H1 (cell line): Measurements from ENCODE around the gene ROBO4. TPM values are rescaled to one million over a fixed set of nuclear protein-coding genes. Genes with fewer than 3 reads are reported as not detected.
A peak's percentile ranks its signal among the peaks of the same experiment; 100 is the strongest.

Experiments used
- CTCF ChIA-PET: fragments of 300-600 bp; sonication (Branson Sonifier 250); formaldehyde crosslinking; loops from one replicate; lab custom pipeline; 2021; ENCODE audit not compliant: partially characterized antibody; lab: Charles Lee
- POLR2A ChIA-PET: fragments of 300-600 bp; sonication (Branson Sonifier 250); formaldehyde crosslinking; loops from one replicate; lab custom pipeline; 2021; ENCODE audit warnings: inconsistent platforms; ENCODE audit not compliant: partially characterized antibody; lab: Charles Lee
- DNase-seq, 2 experiments: peaks; one replicate each; pipeline versions ENCODE4 v3.0.0 to v3.0.0-alpha.2; 2010 to 2022; ENCODE audit warnings: low spot score in 2 of 2, low read depth in 1 of 2, mixed read lengths in 1 of 2
- FAIRE-seq: peaks from 2 replicates; lab custom pipeline; 2011; peaks lifted over from hg19 to GRCh38; lab: Jason Lieb, UNC
- H2AFZ ChIP-seq: 2 replicates; pipeline ENCODE4 v1.8.1; 2012; ENCODE audit warnings: low read length, inconsistent platforms
- H2AK5ac ChIP-seq: 2 replicates; pipeline ENCODE4 v1.6.1; 2013; ENCODE audit warnings: low read depth, low read length
- H2BK120ac ChIP-seq: replicated peaks from 2 replicates; pipeline ENCODE3; 2013; ENCODE audit warnings: low read depth, low read length, inconsistent platforms
- H2BK12ac ChIP-seq: 2 replicates; pipeline ENCODE4 v1.6.1; 2013; ENCODE audit warnings: low read depth, low read length
- H2BK15ac ChIP-seq: 2 replicates; pipeline ENCODE4 v1.6.1; 2013; ENCODE audit warnings: low read length
- H2BK20ac ChIP-seq: 2 replicates; pipeline ENCODE4 v1.6.1; 2013; ENCODE audit warnings: low read length
- H2BK5ac ChIP-seq: 2 replicates; pipeline ENCODE4 v1.6.1; 2013; ENCODE audit warnings: low read depth, low read length
- H3K14ac ChIP-seq: 2 replicates; pipeline ENCODE4 v1.6.1; 2013; ENCODE audit warnings: inconsistent platforms; ENCODE audit not compliant: insufficient read length
- H3K18ac ChIP-seq: 2 replicates; pipeline ENCODE4 v1.6.1; 2013; ENCODE audit warnings: low read length; ENCODE audit errors: extremely low read depth
- H3K23ac ChIP-seq: 2 replicates; pipeline ENCODE4 v1.6.1; 2013; ENCODE audit warnings: inconsistent platforms; ENCODE audit not compliant: insufficient read length
- H3K23me2 ChIP-seq: 2 replicates; pipeline ENCODE4 v1.6.1; 2013; ENCODE audit warnings: low read depth, low read length
- H3K27ac ChIP-seq: 2 replicates; pipeline ENCODE4 v1.6.1; 2011; ENCODE audit warnings: low read depth, low read length, inconsistent platforms
- H3K27me3 ChIP-seq, 4 experiments: replicated peaks in 1 of 4; 1 replicate in 1 of 4; 2 replicates in 3 of 4; pipeline versions ENCODE4 v1.6.1 to v1.8.1; 2011 to 2013; ENCODE audit warnings: low read length in 3 of 4, mild to moderate bottlenecking in 3 of 4, inconsistent platforms in 2 of 4, mixed read lengths in 2 of 4, moderate library complexity in 1 of 4; ENCODE audit not compliant: control insufficient read depth in 3 of 4, insufficient read depth in 3 of 4; ENCODE audit errors: extremely low read depth in 1 of 4
- H3K36me3 ChIP-seq, 4 experiments: 2 replicates each; pipeline versions ENCODE4 v1.6.1 to v1.8.1; 2011 to 2013; ENCODE audit warnings: mild to moderate bottlenecking in 4 of 4, low read length in 3 of 4, moderate library complexity in 2 of 4, control low read depth in 1 of 4, inconsistent platforms in 1 of 4; ENCODE audit not compliant: insufficient read depth in 4 of 4, control insufficient read depth in 2 of 4
- H3K4ac ChIP-seq: replicated peaks from 2 replicates; pipeline ENCODE3; 2013; ENCODE audit warnings: low read length, low read depth, mixed read lengths, inconsistent platforms; ENCODE audit not compliant: insufficient read length
- H3K4me1 ChIP-seq, 4 experiments: replicated peaks in 1 of 4; 1 replicate in 1 of 4; 2 replicates in 3 of 4; pipeline versions ENCODE4 v1.6.1 to v1.8.1; 2011 to 2013; ENCODE audit warnings: low read length in 3 of 4, inconsistent platforms in 2 of 4, mixed read lengths in 1 of 4; ENCODE audit not compliant: insufficient read depth in 4 of 4, control insufficient read depth in 3 of 4
- H3K4me2 ChIP-seq, 2 experiments: 2 replicates each; pipeline versions ENCODE4 v1.6.1 to v1.8.1; 2011 to 2013; ENCODE audit warnings: low read depth in 2 of 2, low read length in 2 of 2, control low read depth in 1 of 2, inconsistent platforms in 1 of 2, mild to moderate bottlenecking in 1 of 2; ENCODE audit not compliant: insufficient read depth in 1 of 2
- H3K4me3 ChIP-seq, 4 experiments: fragments of 200-600, 300-600 bp in 1 of 4; sonication (generic), shearing (Covaris generic), sonication (Bioruptor Twin) in 1 of 4; 2 replicates each; pipeline versions ENCODE4 v1.5.1 to v1.8.1; 2011 to 2016; ENCODE audit warnings: low read length in 4 of 4, low read depth in 3 of 4, control low read depth in 2 of 4, inconsistent platforms in 2 of 4, mild to moderate bottlenecking in 2 of 4, mixed read lengths in 1 of 4, moderate library complexity in 1 of 4; ENCODE audit not compliant: insufficient read depth in 2 of 4; ENCODE audit errors: extremely low read depth in 1 of 4
- H3K56ac ChIP-seq: replicated peaks from 2 replicates; pipeline ENCODE3; 2013; ENCODE audit warnings: low read depth, mild to moderate bottlenecking, mixed read lengths, low read length, inconsistent platforms; ENCODE audit not compliant: insufficient read length
- H3K79me1 ChIP-seq: 2 replicates; pipeline ENCODE4 v1.6.1; 2013; ENCODE audit warnings: low read depth, low read length, control low read depth
- H3K79me2 ChIP-seq, 2 experiments: 2 replicates each; pipeline versions ENCODE4 v1.6.1 to v1.8.1; 2012 to 2013; ENCODE audit warnings: low read length in 2 of 2, mild to moderate bottlenecking in 2 of 2, inconsistent platforms in 1 of 2; ENCODE audit not compliant: insufficient read depth in 2 of 2, control insufficient read depth in 1 of 2
- H3K9ac ChIP-seq, 4 experiments: replicated peaks in 1 of 4; 1 replicate in 1 of 4; 2 replicates in 3 of 4; pipeline versions ENCODE4 v1.6.1 to v1.8.1; 2011 to 2013; ENCODE audit warnings: low read depth in 3 of 4, low read length in 3 of 4, control low read depth in 2 of 4, mild to moderate bottlenecking in 2 of 4, moderate library complexity in 2 of 4, inconsistent platforms in 1 of 4; ENCODE audit errors: extremely low read depth in 1 of 4
- H3K9me3 ChIP-seq, 2 experiments: 2 replicates each; pipeline versions ENCODE4 v1.6.1 to v1.8.1; 2012 to 2013; ENCODE audit warnings: mild to moderate bottlenecking in 2 of 2, moderate library complexity in 2 of 2, control low read depth in 1 of 2, inconsistent platforms in 1 of 2, low read depth in 1 of 2, low read length in 1 of 2, mixed read lengths in 1 of 2; ENCODE audit not compliant: insufficient read depth in 2 of 2
- H4K20me1 ChIP-seq, 2 experiments: replicated peaks in 1 of 2; 2 replicates each; pipeline versions ENCODE3 to v1.8.1; 2011 to 2013; ENCODE audit warnings: inconsistent platforms in 2 of 2, low read length in 2 of 2, mild to moderate bottlenecking in 1 of 2; ENCODE audit not compliant: insufficient read depth in 2 of 2, control insufficient read depth in 1 of 2
- H4K5ac ChIP-seq: 2 replicates; pipeline ENCODE4 v1.6.1; 2013; ENCODE audit warnings: low read length, low read depth, mixed read lengths, inconsistent platforms; ENCODE audit not compliant: insufficient read length
- H4K8ac ChIP-seq: 2 replicates; pipeline ENCODE4 v1.8.0; 2013; ENCODE audit warnings: mild to moderate bottlenecking, moderate library complexity, low read length, inconsistent platforms; ENCODE audit not compliant: insufficient read depth; ENCODE audit errors: extremely low read depth
- H4K91ac ChIP-seq: replicated peaks from 2 replicates; pipeline ENCODE3; 2013; ENCODE audit warnings: low read length, mixed read lengths, inconsistent platforms; ENCODE audit not compliant: insufficient read length
- BACH1 ChIP-seq: IDR thresholded peaks from 2 replicates; pipeline ENCODE4 v1.6.1; 2012; ENCODE audit warnings: low read length, improper control_type of control experiment
- BRCA1 ChIP-seq: IDR thresholded peaks from 2 replicates; pipeline ENCODE4 v1.6.1; 2012; ENCODE audit warnings: low read depth, low read length, improper control_type of control experiment
- CHD1 ChIP-seq: IDR thresholded peaks from 2 replicates; pipeline ENCODE4 v1.6.1; 2012; ENCODE audit warnings: low read depth, low read length, improper control_type of control experiment
- CHD2 ChIP-seq: IDR thresholded peaks from 2 replicates; pipeline ENCODE4 v1.6.1; 2012; ENCODE audit warnings: low read length, improper control_type of control experiment
- CREB1 ChIP-seq: IDR thresholded peaks from 2 replicates; pipeline ENCODE4 v1.6.1; 2012; ENCODE audit warnings: inconsistent platforms
- HDAC2 ChIP-seq, 2 experiments: fragments of 300-600 bp in 1 of 2; sonication (generic) in 1 of 2; IDR thresholded peaks; 2 replicates each; pipeline ENCODE4 v1.6.1; 2011 to 2012; ENCODE audit warnings: low read depth in 2 of 2, low read length in 2 of 2, mild to moderate bottlenecking in 2 of 2, moderate library complexity in 2 of 2, borderline replicate concordance in 1 of 2, inconsistent platforms in 1 of 2
- PHF8 ChIP-seq: fragments of 200-600 bp; sonication (generic); conservative IDR thresholded peaks from 2 replicates; pipeline ENCODE4 v1.7.1; 2012; ENCODE audit warnings: low read depth, mild to moderate bottlenecking, inconsistent platforms, low read length, moderate library complexity
- POLR2AphosphoS5 ChIP-seq: IDR thresholded peaks from 2 replicates; pipeline ENCODE4 v1.6.1; 2011; ENCODE audit warnings: low read depth, low read length
- RAD21 ChIP-seq, 2 experiments: IDR thresholded peaks in 1 of 2; conservative IDR thresholded peaks in 1 of 2; 2 replicates each; pipeline ENCODE4 v1.6.1; 2011; ENCODE audit warnings: low read depth in 2 of 2, low read length in 2 of 2, improper control_type of control experiment in 1 of 2, inconsistent platforms in 1 of 2, mild to moderate bottlenecking in 1 of 2, moderate library complexity in 1 of 2
- SIN3A ChIP-seq, 2 experiments: IDR thresholded peaks in 1 of 2; conservative IDR thresholded peaks in 1 of 2; 2 replicates each; pipeline ENCODE4 v1.6.1; 2011 to 2012; ENCODE audit warnings: low read length in 2 of 2, improper control_type of control experiment in 1 of 2, low read depth in 1 of 2, mild to moderate bottlenecking in 1 of 2
- SP4 ChIP-seq: IDR thresholded peaks from 2 replicates; pipeline ENCODE4 v1.6.1; 2012; ENCODE audit warnings: low read length, inconsistent platforms
- SRF ChIP-seq: IDR thresholded peaks from 2 replicates; pipeline ENCODE4 v1.6.1; 2011; ENCODE audit warnings: mild to moderate bottlenecking, low read depth, low read length, moderate library complexity
- SUZ12 ChIP-seq: fragments of 200-600 bp; sonication (generic); IDR thresholded peaks from 2 replicates; pipeline ENCODE4 v1.6.1; 2012; ENCODE audit warnings: mild to moderate bottlenecking, inconsistent platforms, low read length, moderate library complexity, mixed read lengths
- TCF12 ChIP-seq: IDR thresholded peaks from 2 replicates; pipeline ENCODE4 v1.6.1; 2011; ENCODE audit warnings: low read depth, mild to moderate bottlenecking, low read length
- WGBS, 2 experiments: shearing (Covaris generic) in 1 of 2; methylation state at CpG; one replicate each; pipeline versions ENCODE4 v1.1.6 to v1.1.7; 2013 to 2015; ENCODE audit warnings: low lambda C conversion rate in 2 of 2, mixed read lengths in 2 of 2, inconsistent platforms in 1 of 2, low coverage in 1 of 2, missing lambda C conversion rate in 1 of 2; ENCODE audit not compliant: insufficient replicate concordance in 2 of 2, insufficient coverage in 1 of 2, insufficient read length in 1 of 2; ENCODE audit errors: extremely low coverage in 1 of 2, missing lambda C conversion rate in 1 of 2; 5-methylcytosine and 5-hydroxymethylcytosine counted together
- polyA plus RNA-seq, 7 experiments: library from polyadenylated mRNA; depleted of rRNA in 3 of 7; stranded (reverse) in 5 of 7; unstranded in 2 of 7; fragments of >200 nt in 5 of 7; fragments of 200-250 nt in 2 of 7; gene quantifications; 1 replicate in 5 of 7; 2 replicates in 1 of 7; 4 replicates in 1 of 7; pipeline versions ENCODE4 v1.2.1 to v1.2.3, GENCODE V29; 2011 to 2013; ENCODE audit warnings: missing spikeins in 2 of 7, mixed read lengths in 2 of 7
- total RNA-seq: library from RNA; stranded (reverse); fragmentation: NEBNext Ultra II Directional; extraction: Animal tissue kit (Norgen Biotek cat#: 25700); gene quantifications from 2 replicates; pipeline ENCODE4 v1.2.1, GENCODE V29; 2021

The ROBO4 gene
- total and polyA plus RNA-seq, 2 of the 8 experiments (the other 6 are each of a cell fraction or from before 2014, with no cell fraction given), result 0.03 TPM; not detected in 1

- no peak overlapping the region for H3K56ac ChIP-seq
- no peak for TF ChIP-seq CREB1
- no peak for TF ChIP-seq BACH1
- no peak for TF ChIP-seq POLR2AphosphoS5
- no peak for TF ChIP-seq SUZ12
- TF ChIP-seq HDAC2 (IDR thresholded peaks at IDR 0.05; ENCODE audit: borderline replicate concordance in 1 of 2, low read depth in 2 of 2, low read length in 2 of 2), result no peak
- TF ChIP-seq SRF, result no peak
- no peak for TF ChIP-seq TCF12
- no peak for TF ChIP-seq CHD1
- no peak for TF ChIP-seq PHF8
- TF ChIP-seq CHD2, result no peak
- TF ChIP-seq RAD21 (IDR thresholded peaks at IDR 0.05 in 1 of 2, conservative IDR thresholded peaks at IDR 0.05 in 1 of 2; ENCODE audit: low read depth in 2 of 2, low read length in 2 of 2), result no peak
- TF ChIP-seq SP4, result no peak
- no peak for TF ChIP-seq BRCA1
- TF ChIP-seq SIN3A (conservative IDR thresholded peaks at IDR 0.05 in 1 of 2, IDR thresholded peaks at IDR 0.05 in 1 of 2; ENCODE audit: low read depth in 1 of 2, low read length in 2 of 2), result no peak
- H3K23ac ChIP-seq, result no peak overlapping the region
- H3K18ac ChIP-seq, result no peak overlapping the region
- FAIRE-seq, result no peak
- H4K91ac ChIP-seq, result no peak overlapping the region
- no peaks in the 10 kb centered on the region for H3K79me1 ChIP-seq
- WGBS, 2 experiments, result 91% methylated on average over 8 of the region's 8 CpGs; no CpG with 5 or more reads in 1 of the 2 experiments
- H2BK5ac ChIP-seq, result no peak overlapping the region
- ChIA-PET CTCF (interaction anchor here (0.9 to 8.3 kb wide), 21 partner anchors 7 to 182 kb away, joined by 3 to 108 read pairs (median 6); partner anchors contain the start of genes MSANTD2 and ROBO3), POLR2A (interaction anchor here (1.3 kb wide), 1 partner anchor 42 kb away, joined by 4 read pairs; no protein-coding TSS in a partner anchor)
- peaks cover 33 to 42% (median 38%) of the 10 kb centered on the region in 4 experiments for H3K27me3 ChIP-seq
- H2BK20ac ChIP-seq, result no peak overlapping the region
- peaks cover 0 to 5% (median 0%) of the 10 kb centered on the region in 4 experiments; a peak in 1 of 8 replicates for H3K36me3 ChIP-seq
- H3K14ac ChIP-seq, result no peak overlapping the region
- H3K4ac ChIP-seq, result no peak overlapping the region
- no peaks in the 10 kb centered on the region for H3K79me2 ChIP-seq
- H3K4me1 ChIP-seq, result peaks cover 0 to 7% (median 3%) of the 10 kb centered on the region in 4 experiments; a peak in 6 of 7 replicates
- no peak overlapping the region for H2AK5ac ChIP-seq
- peaks cover 0 to 13% of the 10 kb centered on the region in 2 experiments for H4K20me1 ChIP-seq
- H3K9ac ChIP-seq, result no peak overlapping the region
- no peak overlapping the region for H3K4me3 ChIP-seq
- no peak overlapping the region for H2BK120ac ChIP-seq
- H2BK12ac ChIP-seq, result no peak overlapping the region
- H3K9me3 ChIP-seq, result no peaks in the 10 kb centered on the region
- no peak overlapping the region for H2BK15ac ChIP-seq
- H3K4me2 ChIP-seq, result no peak overlapping the region
- H3K23me2 ChIP-seq, result peaks cover 2% of the 10 kb centered on the region; the same call in 1 of the 2 replicates
- no peak overlapping the region for H4K5ac ChIP-seq
- DNase-seq, result no peak
- H2AFZ ChIP-seq, result 0 out of 2 replicates have a peak overlapping the region, but pooled peaks have one; percentile 54
- no peak overlapping the region for H3K27ac ChIP-seq
- no peak overlapping the region for H4K8ac ChIP-seq
Observed at GRCh38 chr11:124835918-124836317, 61.7 kb downstream of the ROBO4 start.
